Peyer's patch (tissue), 4 donors: Measurements from ENCODE around the gene CPXM1. TPM values are rescaled to one million over a fixed set of nuclear protein-coding genes. Genes with fewer than 3 reads are reported as not detected.
"Not testable (repeated sequence)": the region's sequence is repeated elsewhere in the genome, so short reads cannot be mapped to it uniquely, and the experiment has no call there.

Experiments
- DNase-seq, 3 donors: peaks; one replicate each; pipeline ENCODE4 v3.0.0-alpha.2; 2017 to 2019
- H3K27ac ChIP-seq, 4 donors: fragments of 200-600 bp; sonication (generic); one replicate each; pipeline ENCODE4 v1.5.1; 2016 to 2019
- H3K27me3 ChIP-seq, 2 donors: fragments of 200-600 bp; sonication (generic); one replicate each; pipeline ENCODE4 v1.5.1; 2019
- H3K36me3 ChIP-seq, 3 donors: fragments of 200-600 bp; sonication (generic); one replicate each; pipeline ENCODE4 v1.5.1; 2016 to 2019
- H3K4me1 ChIP-seq, 4 donors: fragments of 200-600 bp; sonication (generic); one replicate each; pipeline ENCODE4 v1.5.1; 2016 to 2019
- H3K4me3 ChIP-seq, 4 donors: fragments of 200-600 bp; sonication (generic); 1 replicate in 3 of 4; 2 replicates in 1 of 4; pipeline ENCODE4 v1.5.1; 2016 to 2019; ENCODE audit warnings: mild to moderate bottlenecking in 1 of 4
- H3K9me3 ChIP-seq, 4 donors: fragments of 200-600 bp; sonication (generic); one replicate each; pipeline ENCODE4 v1.5.1; 2016 to 2019; ENCODE audit warnings: mild to moderate bottlenecking in 1 of 4
- POLR2A ChIP-seq, 2 donors: fragments of 450-650 bp; IDR thresholded peaks; one replicate each; pipeline ENCODE4 v1.5.1; 2017; ENCODE audit warnings: antibody characterized with exemption in 2 of 2, mild to moderate bottlenecking in 2 of 2, moderate library complexity in 2 of 2
- total RNA-seq, 4 donors: library from RNA; depleted of rRNA; stranded (reverse); fragments of >200 nt; gene quantifications; one replicate each; pipeline ENCODE4 v1.1.0, GENCODE V29; 2016
- TF ChIP-seq, protein P1 (sequence below), 6 experiments: fragments of 450-650 bp in 4 of 6; fragments of 200-600 bp in 2 of 6; sonication (generic) in 1 of 6; IDR thresholded peaks; one replicate each; pipeline ENCODE4 v1.5.1; 2017 to 2019; ENCODE audit warnings: antibody characterized with exemption in 6 of 6, mild to moderate bottlenecking in 3 of 6, moderate library complexity in 1 of 6

The CPXM1 gene
- total RNA-seq, 4 donors from 2014 or later, result 1.1 to 2.5 (median 1.2) TPM; not detected in 1

- DNase-seq, result no peak
- TF ChIP-seq POLR2A (IDR thresholded peaks at IDR 0.05), result no peak
- TF ChIP-seq, protein P1, sequence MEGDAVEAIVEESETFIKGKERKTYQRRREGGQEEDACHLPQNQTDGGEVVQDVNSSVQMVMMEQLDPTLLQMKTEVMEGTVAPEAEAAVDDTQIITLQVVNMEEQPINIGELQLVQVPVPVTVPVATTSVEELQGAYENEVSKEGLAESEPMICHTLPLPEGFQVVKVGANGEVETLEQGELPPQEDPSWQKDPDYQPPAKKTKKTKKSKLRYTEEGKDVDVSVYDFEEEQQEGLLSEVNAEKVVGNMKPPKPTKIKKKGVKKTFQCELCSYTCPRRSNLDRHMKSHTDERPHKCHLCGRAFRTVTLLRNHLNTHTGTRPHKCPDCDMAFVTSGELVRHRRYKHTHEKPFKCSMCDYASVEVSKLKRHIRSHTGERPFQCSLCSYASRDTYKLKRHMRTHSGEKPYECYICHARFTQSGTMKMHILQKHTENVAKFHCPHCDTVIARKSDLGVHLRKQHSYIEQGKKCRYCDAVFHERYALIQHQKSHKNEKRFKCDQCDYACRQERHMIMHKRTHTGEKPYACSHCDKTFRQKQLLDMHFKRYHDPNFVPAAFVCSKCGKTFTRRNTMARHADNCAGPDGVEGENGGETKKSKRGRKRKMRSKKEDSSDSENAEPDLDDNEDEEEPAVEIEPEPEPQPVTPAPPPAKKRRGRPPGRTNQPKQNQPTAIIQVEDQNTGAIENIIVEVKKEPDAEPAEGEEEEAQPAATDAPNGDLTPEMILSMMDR (IDR thresholded peaks at IDR 0.05), result no peak
- Histone ChIP-seq H3K4me3 (no peak overlapping the region), H3K27ac (no peak overlapping the region), H3K9me3 (no peaks in the 10 kb centered on the region), H3K36me3 (no peaks in the 10 kb centered on the region), H3K4me1 (peaks cover 0 to 14% (median 7%) of the 10 kb centered on the region in 4 donors), H3K27me3 (no peaks in the 10 kb centered on the region)
Observed at GRCh38 chr20:2837221-2837960, 37.0 kb upstream of the CPXM1 start.

GRCh38 chr20:2836035-2836434 lies 35.6 kb upstream of the CPXM1 start:
- no peaks in the 10 kb centered on the region for H3K9me3 ChIP-seq
- H3K27me3 ChIP-seq, result no peaks in the 10 kb centered on the region
- H3K4me1 ChIP-seq, result peaks cover 0 to 7% (median 6%) of the 10 kb centered on the region in 4 donors
- no peak for TF ChIP-seq POLR2A (IDR thresholded peaks at IDR 0.05)
- TF ChIP-seq, protein P1 (IDR thresholded peaks at IDR 0.05), result no peak
- H3K4me3 ChIP-seq, result no peak overlapping the region
- H3K27ac ChIP-seq, result no peak overlapping the region
- DNase-seq, result no peak
- H3K36me3 ChIP-seq, result no peaks in the 10 kb centered on the region

DNA sequence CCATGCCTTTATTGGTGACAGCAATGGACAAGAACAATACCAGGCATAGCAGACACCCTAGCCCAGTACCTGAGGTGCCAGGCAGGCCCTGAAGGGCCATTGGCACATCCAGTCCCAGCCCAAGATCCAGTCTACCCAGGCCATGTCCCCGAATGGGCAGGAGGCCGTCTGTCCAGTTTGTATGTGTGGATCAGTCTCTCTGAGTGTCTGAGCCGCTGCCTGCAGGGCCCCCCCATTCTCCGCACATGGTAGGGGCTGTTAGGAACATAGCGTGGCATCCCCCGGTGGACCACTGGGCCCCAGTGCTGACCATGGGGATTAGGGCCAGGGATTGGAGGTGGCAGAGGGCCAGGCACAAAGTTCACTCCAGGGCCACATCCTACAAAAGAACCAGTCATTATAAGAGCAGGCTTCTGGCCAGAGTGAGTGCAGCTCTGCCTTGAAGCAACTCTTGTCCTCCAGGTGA lies 34.9 kb upstream of the CPXM1 start:
- DNase-seq, result no peak
- Histone ChIP-seq H3K36me3 (no peaks in the 10 kb centered on the region), H3K9me3 (no peaks in the 10 kb centered on the region), H3K4me3 (no peak overlapping the region), H3K27me3 (no peaks in the 10 kb centered on the region), H3K4me1 (peaks cover 0 to 7% (median 6%) of the 10 kb centered on the region in 4 donors), H3K27ac (no peak overlapping the region)
- no peak for TF ChIP-seq POLR2A (IDR thresholded peaks at IDR 0.05)
- TF ChIP-seq, protein P1 (IDR thresholded peaks at IDR 0.05), result no peak

DNA sequence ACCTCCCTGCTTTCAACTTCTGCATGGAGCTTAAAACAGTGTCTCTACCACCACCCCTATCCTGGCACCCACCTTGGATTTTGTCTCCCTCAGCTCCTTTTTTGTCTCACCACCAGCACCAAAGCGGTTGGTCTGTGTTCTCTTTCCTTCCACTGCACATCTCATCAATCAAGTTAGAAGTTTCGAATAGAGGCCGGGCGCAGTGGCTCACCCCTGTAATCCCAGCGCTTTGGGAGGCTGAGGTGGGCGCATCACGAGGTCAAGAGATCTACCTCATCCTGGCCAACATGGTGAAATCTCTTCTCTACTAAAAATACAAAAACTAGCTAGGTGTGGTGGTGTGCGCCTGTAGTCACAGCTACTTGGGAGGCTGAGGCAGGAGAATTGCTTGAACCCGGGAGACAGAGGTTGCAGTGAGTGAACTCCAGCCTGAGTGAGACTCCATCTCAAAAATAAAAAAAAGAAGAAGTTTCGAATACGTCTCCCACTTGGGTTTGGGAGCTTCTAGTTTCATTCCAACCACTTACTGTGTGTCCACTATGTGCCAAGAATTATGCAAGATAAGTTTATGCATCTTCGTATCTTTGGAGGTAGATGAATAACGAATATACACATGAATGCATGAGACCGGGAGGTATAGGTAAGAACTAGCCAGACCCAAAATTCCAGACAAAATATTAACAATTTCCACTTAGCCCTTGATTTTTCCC lies 34.1 kb upstream of the CPXM1 start:
- Histone ChIP-seq H3K36me3 (no peaks in the 10 kb centered on the region), H3K9me3 (no peaks in the 10 kb centered on the region), H3K27me3 (no peaks in the 10 kb centered on the region), H3K4me3 (no peak overlapping the region), H3K4me1 (peaks cover 0 to 5% (median under 1%) of the 10 kb centered on the region in 4 donors), H3K27ac (no peak overlapping the region)
- DNase-seq, result no peak
- no peak for TF ChIP-seq POLR2A (IDR thresholded peaks at IDR 0.05)
- TF ChIP-seq, protein P1 (IDR thresholded peaks at IDR 0.05), result no peak

GRCh38 chr20:2833761-2834160 lies 33.3 kb upstream of the CPXM1 start:
- H3K36me3 ChIP-seq, result no peaks in the 10 kb centered on the region
- TF ChIP-seq, protein P1 (IDR thresholded peaks at IDR 0.05), result no peak
- TF ChIP-seq POLR2A (IDR thresholded peaks at IDR 0.05), result no peak
- no peaks in the 10 kb centered on the region for H3K9me3 ChIP-seq
- no peak overlapping the region for H3K27ac ChIP-seq
- H3K4me1 ChIP-seq, result no peaks in the 10 kb centered on the region
- H3K4me3 ChIP-seq, result no peak overlapping the region
- no peak for DNase-seq
- H3K27me3 ChIP-seq, result no peaks in the 10 kb centered on the region

GRCh38 chr20:2831206-2831605 lies 30.8 kb upstream of the CPXM1 start:
- not testable (repeated sequence) for H3K27ac ChIP-seq, H3K9me3 ChIP-seq, DNase-seq, H3K27me3 ChIP-seq, H3K4me3 ChIP-seq, H3K36me3 ChIP-seq, H3K4me1 ChIP-seq
